GM12874 (cell line): ENCODE measurements around the gene USP30.

Experiments used
- CTCF ChIP-seq: IDR thresholded peaks from 2 replicates; pipeline ENCODE4 v1.5.1; 2011; ENCODE audit warnings: low read depth, mild to moderate bottlenecking, control low read depth, low read length, moderate library complexity; ENCODE audit not compliant: insufficient read depth

Gene USP30

GRCh38 chr12:109084425-109084824, 32.0 kb downstream of the USP30 start:
- TF ChIP-seq CTCF = no peak

GRCh38 chr12:109085590-109085989, 33.2 kb downstream of the USP30 start:
- TF ChIP-seq CTCF = no peak

DNA sequence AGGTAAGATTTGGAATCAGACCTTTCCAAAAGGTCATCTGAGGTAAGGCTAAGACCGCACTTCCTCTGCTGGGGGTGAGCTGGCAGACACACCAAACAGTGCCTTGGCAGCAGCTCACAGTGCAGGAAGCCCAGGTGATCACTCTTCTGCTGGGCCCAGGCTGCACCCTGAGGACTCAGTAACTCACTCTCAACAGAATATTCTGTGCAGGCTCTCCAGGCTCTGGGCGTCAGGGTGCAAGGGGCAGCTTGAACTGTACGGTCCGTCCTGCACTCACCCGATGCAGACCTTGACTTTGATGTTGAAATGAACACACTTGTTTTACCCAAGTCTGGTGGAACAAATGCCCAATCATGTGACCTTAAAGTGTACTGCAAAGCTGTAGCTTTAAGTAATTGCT, 34.9 kb downstream of the USP30 start:
- TF ChIP-seq CTCF = no peak

DNA sequence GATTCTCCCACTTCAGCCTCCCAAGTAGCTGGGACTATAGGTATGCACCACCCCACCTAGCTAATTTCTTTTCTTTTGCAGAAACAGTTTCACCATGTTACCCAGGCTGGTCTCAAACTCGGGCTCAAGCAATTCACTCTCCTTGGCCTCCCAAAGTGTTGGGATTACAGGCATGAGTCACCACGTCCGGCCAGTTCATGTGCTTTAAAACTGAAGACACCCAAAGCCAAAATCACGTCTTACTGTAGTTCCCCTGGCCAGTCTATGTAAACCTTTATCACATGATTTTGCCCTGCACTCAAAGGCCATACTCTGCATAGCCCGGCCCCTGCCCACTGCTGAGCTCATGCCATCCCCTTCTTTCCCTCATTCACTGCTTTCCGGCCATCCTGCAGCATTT, 36.4 kb downstream of the USP30 start:
- no peak for TF ChIP-seq CTCF

- TF ChIP-seq CTCF = no peak
These were observed 37.3 kb downstream of the USP30 start for GRCh38 chr12:109089683-109090082.

DNA sequence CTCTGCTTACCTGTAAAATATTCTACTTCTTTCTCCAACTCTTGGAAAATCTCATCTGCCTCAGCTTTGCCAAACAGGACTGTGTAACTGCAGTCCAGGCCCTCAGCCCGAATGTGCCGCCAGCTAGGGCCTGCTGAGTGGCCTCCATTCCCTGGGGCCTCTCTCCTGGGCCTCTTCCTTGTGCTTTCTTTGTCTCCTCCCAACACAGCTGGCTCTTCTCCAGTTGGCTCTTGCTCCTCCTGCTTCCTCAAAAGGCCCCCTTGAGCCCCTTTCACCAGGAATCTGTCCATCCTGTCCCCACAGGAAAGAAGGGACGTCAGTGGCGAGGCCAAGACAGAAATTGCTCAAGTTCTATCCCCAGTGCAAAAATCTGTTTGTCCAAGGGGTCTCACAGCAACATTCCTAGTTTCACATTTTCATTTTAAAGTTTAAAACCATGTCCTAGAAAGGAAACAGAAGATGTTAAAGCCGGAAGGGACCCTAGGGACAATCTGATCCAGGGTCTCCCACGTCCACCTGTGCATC, 40.2 kb downstream of the USP30 start:
- no peak for TF ChIP-seq CTCF

DNA sequence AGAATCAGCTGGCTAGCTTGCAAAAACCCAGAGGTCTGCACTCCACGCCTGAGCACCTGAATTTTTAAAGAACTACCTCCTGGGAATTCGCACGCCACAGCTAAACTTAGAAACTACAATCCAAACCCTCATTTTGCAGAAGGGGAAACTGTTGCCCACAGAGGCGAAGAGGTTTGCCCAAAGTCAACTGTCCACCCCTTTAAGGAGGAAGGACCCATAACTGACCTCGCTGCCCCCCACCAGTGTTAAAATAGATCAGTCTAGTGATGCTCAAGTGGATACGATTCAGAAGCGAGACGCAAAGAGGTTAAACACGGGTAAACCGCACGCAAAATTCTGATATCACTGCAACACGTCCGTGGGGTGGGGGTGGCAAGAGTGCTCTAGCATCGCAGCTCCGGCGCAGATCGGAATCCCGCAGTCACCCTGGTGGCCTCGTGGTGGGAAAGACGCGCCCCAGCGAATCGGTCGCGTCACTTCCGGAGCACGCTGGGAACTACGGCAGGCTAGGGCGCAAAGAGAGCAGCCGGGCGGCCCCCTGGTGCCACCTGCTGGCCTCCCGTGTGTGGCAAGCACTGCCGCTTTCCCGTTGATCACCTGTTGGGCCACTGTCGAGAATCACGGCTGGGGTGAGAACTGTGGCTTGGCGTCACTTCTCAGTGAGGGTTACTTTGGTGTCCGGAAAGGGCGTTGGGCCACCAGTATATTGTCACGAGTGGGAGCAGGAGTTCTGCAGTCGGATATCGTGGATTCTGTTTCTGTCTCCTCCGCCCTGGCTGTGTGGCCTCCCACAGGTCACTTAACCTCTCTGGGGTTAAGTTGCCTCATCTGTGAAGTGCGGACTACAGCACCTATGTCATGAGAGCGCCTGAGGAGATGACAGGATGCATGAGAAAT, 40.9 kb downstream of the USP30 start, which contains the start of gene ALKBH2:
Gene ALKBH2, minus strand, starts transcription at position 451 of the 897 bp plus-strand sequence. CDS start 686 bp downstream, outside the sequence.
- peak; percentile 98 for TF ChIP-seq CTCF
